NCI-H2196 (cell line): Measurements from ENCODE around the gene FPR3.
"Not testable (repeated sequence)": the region's sequence is repeated elsewhere in the genome, so short reads cannot be mapped to it uniquely, and the experiment has no call there.

Experiments used
- DNase-seq: peaks from one replicate; lab custom pipeline; 2025; ENCODE audit not compliant: unreplicated experiment; lab: John Stamatoyannopoulos, UW

Gene FPR3, protein sequence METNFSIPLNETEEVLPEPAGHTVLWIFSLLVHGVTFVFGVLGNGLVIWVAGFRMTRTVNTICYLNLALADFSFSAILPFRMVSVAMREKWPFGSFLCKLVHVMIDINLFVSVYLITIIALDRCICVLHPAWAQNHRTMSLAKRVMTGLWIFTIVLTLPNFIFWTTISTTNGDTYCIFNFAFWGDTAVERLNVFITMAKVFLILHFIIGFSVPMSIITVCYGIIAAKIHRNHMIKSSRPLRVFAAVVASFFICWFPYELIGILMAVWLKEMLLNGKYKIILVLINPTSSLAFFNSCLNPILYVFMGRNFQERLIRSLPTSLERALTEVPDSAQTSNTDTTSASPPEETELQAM

DNA sequence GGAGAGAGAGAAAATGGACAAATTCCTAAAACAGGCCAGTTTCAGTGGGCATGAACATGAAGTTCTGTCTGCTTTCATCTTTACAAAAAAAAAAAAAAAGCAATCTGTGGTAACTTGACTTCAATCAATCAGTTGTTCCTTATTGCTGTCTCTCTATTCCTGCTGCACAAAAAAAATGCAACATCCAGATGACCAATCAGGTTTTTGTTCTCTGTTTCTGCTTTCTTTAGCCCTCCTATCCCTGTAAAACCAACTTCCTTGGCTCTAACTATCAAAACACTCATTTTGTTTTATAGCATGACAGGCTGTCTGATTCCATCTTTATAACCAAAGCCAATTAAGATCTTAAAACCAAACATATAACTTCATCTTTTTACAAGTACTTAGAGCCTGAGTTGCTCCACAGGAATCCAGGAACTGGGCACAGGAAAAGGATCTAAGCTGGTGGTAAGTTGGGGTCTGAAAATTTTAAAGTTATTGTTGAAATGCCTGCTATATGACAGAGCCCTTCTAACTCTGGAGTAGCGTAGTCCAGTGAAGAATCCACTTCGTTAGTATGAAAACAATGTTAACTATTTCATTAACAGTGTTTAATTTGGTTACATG, at the start of gene FPR3:
Gene FPR3, plus strand, starts transcription at position 273 of the 606 bp plus-strand sequence. CDS start 28,592 bp downstream, outside the sequence.
- DNase-seq: no peak

DNA sequence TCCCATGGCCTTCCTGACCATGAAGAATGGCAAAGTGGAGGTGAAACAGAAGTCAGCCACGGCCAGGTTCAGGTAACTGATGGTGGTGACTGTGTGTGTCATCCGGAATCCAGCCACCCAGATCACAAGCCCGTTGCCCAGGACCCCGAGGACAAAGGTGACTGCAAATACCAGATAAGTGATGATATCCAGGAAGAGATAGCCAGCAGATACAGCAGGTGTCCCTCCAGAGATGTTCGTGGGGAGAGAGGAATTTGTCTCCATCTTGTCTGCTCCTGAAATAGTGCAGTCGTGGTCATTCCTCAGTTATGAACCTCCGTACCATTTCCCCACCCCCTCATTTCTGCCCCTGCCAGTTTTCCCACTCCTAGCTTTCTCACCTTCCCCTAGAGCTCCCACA, 48.2 kb upstream of the FPR3 start:
- no peak for DNase-seq

DNA sequence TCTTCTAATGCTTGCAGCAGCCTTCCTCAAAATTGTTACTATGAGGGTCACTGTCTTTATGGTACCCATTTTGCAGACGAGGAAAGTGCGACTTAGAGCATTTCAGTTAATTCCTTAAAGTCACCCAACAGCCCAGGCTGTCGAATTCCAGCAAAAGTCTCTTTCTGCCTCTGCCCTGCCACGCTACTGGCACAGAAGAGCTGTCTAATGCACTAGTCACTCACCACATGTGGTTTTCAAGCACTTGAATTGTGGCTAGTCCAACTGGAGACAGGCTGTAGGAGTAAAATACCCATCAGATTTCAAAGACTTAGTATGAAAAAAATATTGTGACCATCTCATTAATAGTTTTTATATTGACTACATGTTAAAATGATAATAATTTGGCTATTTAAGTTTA, 45.0 kb upstream of the FPR3 start:
- DNase-seq: no peak

DNA sequence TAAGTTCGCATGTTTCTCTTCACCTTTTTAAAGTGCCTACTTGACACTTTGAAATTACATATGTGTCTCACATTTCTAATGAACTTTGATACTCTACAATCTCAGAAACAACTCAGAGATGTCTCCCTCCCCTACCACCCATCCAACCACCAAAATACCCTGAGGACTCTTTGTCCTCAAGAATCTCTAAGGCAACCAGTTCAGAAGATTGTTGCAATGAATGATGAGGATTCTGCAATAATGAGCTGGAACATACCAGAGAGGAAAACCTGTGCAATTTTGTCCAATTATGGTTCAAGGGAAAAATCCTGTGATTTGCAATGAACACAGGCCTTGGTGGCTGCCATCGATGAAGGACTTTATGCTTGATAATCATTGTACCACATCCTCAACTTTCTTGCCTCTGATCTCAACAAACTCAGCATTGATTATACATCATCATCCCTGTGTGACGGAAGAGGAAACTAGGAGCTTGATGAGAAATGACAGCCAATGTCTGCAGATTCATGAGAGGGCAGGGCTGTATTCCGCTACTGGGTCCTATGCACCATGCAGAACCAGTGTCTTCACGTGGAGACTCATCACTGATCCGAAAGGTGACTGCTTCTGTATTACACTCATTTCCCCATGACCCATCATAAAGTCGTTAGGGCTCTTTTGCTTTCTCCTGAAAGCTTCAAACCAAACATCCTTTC, 44.4 kb upstream of the FPR3 start:
- no peak for DNase-seq

DNA sequence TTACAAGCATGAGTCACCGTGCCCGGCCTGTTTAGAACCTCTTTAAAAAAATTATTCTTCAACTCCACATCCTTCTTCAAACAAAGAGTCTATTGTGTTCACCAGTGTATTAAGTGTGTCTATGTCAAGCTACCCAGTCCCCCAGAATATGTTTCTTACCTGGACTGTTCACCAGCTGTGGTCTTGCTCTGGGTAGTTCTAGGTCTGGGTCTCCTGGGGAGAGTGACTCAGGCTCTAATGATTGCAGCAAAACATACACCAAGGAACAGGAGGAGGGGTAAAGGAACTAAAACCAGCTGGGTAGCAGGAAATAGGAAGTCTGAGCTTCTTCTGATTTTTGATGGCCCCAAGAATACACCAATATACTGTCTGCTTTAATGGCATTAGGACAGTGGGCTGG, 43.3 kb upstream of the FPR3 start, which contains the start of gene FPR1:
Gene FPR1, minus strand, starts transcription at position 224 of the 400 bp plus-strand sequence. CDS start 4,884 bp downstream, outside the sequence.
- no peak for DNase-seq

DNA sequence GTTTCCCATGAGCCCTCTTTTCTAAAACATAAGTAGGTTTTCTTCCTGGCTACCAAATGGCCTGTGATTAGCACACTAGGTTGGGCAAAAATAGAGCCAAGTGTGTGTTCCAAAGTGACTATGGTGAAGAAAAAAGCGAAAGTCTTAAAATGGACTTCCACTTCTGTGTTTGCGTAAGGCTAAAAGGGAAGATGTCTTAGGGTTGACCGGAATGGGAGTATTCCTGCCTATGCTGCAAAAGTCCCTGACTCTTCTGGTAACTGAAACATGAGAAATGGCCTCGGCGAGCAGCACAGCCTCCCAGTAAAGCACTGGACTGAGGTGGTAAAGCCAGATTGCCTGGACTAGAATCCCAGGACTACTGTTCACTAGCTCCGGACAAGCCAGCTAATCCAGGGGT, 40.8 kb upstream of the FPR3 start:
- no peak for DNase-seq

DNA sequence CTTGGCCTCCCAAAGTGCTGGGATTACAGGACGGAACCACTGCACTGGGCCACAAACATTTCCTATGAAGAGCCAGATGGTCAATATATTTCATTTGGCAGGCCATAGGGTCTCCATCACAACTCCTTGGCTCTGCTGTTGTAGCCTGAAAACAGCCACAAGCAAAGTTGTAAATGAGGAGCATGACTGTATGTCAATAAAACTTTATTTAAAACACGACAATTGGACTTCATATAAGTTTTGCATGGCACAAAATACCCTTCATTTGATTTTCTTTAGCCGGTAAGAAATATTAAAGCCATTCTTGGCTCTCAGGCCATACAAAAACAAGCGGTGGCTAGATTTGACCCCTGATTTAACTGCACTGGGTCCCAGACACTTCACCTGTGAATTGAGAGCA, 40.2 kb upstream of the FPR3 start:
- DNase-seq: no peak

DNA sequence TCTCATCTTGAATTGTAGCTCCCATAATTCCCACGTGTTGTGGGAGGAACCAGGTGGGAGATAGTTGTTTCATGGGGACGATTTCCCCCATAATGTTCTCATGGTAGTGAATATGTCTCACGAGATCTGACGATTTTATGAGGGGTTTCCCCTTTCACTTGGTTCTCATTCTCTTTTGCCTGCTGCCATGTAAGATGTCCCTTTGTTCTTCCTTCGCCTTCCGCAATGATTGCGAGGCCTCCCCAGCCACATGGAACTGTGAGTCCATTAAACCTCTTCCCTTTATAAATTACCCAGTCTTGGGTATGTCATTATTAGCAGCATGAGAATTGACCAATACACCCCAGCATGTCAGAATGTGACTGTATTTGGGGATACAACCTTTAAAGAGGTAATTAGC, 39.4 kb upstream of the FPR3 start:
- DNase-seq: no peak

DNA sequence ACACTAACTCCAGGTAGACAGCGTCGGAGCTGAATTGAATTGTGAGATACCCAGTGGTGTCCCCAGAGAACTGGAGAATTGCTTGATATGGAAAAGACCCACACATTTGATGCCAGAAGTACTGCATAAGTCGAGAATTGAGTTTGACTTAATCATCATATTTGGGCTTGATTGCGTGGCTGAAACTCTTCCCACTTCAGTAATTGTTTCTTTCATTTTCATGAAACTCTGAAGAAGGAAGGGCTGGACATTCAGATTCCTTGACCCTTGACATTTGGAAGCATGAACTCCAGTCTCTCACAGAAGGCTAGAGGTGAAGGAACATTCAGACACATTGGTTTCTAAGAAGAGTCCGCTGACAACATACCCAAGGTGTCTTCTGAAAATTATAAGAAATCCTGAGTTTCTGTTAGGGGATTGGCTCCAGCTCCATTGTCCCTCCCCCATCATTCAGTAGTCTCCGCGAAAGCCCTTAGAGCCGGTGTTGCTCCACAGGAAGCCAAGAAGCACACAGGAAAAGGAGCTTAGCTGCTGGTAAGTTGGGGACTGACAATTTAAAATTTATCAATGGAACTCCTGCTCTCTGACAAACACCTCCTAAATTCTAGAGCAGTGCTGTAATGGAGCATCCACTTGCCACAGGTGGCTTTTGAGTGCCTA, 34.1 kb upstream of the FPR3 start, which contains the start of gene FPR2:
Gene FPR2, plus strand, starts transcription at position 484 of the 660 bp plus-strand sequence. CDS start 7,479 bp downstream, outside the sequence.
- no peak for DNase-seq

DNA sequence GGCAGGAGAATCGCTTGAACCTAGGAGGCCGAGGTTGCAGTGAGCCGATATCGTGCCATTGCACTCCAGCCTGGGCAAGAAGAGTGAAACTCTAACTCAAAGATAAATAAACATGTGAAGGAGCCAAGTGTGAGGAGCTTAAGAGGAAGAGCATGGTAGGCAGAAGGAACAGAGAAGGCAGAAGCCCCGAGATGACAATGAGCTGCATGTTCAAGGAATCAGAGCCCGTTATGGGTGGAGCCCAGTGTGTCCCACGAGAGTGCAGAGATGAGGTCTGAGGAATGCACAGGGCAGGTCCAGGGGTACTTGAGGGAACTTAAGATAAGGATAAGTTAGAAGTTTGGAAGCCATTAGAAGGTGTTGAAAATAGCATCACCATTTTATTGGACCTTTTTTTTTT, 33.3 kb upstream of the FPR3 start:
- no peak for DNase-seq

DNA sequence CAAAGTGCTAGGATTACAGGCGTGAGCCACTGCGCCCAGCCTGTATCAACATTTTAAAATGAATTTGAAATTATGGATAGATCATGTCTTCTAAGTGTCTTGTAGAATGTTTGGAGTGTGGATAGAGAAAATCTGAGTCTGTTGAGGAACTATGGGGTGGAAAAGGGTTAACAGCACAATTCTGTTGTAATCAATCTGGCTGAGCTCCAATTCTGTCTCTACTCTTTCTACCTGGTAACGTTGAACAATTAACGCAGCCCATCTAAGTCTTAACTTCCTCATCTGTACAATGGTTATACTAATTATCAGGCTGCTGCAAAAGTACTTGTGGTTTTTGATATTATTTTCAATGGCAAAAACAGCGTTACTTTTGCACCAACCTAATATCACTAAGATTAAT, 29.9 kb upstream of the FPR3 start:
- no peak for DNase-seq

DNA sequence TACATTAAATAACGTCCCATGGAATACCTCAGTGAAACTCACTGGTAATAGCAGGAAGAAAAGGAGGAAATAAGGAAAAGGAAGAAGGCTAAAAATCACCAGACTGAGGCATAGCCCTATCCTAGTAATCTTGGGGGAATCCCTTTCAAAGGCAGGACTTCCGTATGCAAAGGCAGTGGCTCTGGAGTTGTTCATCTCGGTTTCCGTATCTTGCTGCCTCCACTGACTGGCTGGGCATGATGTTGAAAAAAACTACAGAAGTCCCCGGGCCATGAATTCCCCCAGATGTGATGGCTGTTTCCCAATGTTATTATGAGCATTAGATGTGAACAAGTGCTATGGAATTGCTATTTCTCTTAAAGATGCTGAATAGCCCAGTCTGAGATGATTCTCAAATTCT, 28.5 kb upstream of the FPR3 start:
- DNase-seq: no peak

DNA sequence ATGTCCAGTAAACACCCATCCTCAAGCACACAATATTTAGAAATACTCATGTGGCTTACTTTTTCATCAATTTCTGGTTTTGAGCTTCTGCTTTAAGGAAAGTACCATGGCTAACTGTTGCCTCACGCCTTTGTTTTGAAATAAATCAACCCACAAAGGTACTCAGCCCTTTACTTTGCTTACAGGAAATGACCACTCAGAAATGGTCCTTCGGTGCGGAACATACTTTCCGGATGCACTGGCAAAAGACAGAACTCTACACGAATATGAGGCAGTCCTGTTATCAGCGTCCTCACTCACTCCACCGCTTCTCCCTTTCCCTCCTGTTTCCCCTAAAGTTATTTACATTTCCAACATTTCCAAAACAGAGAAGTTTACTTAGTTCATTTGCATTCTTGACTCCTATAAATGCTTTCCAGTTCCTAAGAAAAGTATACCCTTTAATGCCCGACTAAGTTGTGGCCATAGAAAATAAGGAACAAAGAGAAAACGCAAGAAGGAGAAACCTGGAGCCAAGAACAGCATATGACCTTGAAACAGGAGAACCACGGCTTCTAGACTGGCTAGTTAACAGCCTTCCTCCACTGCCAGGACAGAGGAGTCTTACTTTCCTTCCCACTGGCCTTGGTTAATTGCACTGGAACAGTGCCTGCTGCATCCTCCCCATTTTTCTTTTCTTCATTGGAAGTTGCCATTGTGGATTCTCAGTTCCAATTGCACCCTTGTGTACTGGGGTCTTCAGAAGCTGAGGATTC, 23.4 kb upstream of the FPR3 start:
- no peak for DNase-seq

DNA sequence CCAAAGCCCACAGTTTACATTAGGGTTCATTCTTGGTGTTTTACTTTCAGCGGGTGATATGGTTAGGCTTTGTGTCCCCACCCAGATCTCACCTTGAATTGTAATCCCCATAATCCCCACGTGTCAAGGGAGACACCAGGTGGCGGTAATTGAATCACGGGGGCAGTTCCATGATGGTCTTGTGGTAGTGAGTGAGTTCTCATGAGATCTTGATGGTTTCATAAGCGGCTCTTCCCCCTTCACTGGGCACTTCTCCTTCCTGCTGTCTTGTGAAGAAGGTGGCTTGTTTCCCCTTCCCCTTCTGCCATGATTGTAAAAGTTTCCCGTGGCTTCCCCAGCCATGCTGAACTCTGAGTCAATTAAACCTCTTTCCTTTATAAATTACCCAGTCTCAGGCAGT, 22.0 kb upstream of the FPR3 start:
- DNase-seq: no peak

DNA sequence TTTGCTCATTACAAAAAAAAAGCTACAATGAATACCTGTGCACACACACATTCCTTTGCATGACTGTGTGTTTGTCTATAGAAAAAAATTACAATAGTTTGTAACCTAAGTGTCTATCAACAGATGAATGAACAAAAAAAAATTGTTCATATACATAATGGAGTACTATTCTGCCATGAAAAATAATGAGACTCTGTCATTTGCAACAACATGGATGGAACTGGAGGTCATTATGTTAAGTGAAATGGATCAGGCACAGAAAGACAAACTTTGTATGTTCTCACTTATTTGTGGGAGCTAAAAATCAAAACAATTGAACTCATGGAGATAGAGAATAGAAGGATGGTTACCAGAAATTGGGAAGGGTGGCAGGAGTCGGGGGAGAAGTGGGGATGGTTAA, 18.4 kb upstream of the FPR3 start:
- not testable (repeated sequence) for DNase-seq

DNA sequence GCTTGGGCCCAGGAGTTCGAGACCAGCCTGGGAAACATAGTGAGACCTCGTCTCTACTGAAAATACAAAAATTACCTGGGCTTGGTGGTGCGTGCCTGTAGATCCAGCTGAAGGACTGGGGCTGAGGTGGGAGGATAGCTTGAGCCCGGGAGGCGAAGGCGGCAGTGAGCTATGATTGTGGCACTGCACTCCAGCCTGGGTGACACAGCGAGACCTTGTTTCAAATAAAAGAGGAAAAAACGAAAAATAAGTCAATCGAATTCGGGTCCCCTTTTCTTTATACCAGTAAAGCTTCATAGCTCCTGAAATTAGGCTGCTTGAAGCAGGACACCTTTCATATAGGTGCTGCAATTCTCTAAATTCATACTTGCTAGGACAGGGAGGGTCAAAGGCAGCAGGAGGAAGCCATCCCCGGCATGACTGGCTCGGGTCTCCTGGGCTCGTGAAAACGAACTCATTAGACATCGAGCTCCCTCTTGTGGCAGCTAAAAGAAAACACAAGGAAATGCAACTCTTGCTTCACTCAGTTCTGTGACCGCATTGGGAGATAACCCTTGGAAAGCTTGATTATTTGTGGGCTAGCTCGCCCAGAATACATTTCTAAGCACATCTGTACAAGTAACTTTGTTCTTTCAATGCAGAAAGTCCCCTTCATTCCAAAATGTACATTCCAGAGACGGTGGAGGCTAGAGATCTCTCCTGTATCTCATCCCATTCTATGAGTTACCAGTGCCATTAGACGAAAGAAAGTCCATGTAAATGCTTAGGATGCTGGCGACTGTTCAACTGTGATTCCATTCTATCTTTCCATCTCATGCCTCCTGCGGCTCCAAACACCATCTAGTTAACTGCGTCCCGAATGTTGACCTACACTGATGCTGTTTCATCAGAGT, 17.1 kb upstream of the FPR3 start:
- DNase-seq: peak; percentile 75

DNA sequence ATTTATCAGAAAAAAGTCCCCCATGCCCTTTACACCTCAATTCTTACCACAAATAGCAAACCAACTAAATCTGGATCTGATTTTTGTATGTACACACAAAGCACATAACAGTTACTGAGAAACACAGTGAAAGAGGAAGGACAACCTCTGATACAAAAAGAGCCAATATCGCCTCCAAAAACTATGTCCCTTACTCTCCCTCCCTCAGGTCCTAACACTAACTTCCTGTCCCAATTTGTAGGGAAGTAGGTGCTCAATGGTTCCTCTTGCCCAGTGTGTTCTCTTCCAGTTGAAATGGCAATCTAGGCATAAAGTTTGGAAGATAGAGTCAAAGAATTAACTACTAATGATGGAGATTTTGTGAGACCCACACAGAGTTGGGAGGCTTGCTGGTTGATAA, 15.8 kb upstream of the FPR3 start:
- no peak for DNase-seq

DNA sequence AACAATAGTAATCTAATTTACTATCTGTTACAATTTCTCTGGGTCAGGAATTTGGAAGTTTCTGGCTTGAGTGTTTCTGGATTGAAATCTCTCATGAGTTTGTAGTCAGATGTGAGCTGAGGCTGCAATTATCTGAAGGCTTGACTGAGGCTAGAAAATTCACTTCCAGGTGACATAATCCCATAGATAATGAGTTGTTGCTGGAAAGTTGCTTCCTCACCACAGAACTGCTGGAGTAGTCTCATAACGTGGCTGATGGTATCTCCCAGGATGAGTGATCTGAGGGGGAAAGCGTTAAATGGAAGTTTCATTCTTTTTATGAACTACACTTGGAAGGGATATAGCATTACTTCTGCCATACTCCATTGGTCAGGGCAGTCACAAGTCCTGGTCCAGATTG, 15.3 kb upstream of the FPR3 start:
- no peak for DNase-seq

DNA sequence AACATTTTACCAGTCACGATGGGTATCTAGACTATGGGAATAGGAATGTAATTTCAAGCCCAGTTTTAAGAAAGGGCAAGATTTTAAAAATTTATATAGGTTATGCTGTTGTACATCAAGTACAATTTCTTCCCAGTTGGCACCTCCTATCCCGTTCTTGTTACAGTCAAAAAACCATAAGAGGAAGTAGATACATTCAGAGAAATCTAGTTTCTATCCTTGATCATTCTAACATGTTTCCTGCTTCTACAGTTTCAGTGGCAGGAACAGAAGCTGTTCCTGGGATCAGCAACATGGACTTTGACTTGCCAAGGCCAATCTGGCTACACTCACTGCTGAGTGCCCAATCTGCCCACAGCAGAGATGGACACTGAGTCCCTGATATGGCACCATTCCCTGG, 14.7 kb upstream of the FPR3 start:
- no peak for DNase-seq

DNA sequence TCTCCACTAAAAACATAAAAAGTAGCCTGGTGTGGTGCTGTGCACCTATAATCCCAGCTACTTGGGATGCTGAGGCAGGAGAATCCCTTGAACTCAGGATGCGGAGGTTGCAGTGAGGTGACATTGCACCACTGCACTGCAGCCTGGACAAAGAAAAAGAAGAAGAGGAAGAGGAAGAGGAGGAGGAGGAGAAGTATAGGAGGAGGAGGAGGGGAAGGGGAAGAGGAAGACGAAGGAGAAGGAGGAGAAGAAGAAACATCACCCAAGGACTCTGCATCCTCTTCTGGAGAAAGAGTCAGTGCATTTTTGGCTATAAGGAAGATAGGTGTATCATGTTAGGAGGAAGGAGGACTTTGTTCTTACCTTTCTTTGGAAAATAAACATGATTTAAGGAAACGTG, 13.0 kb upstream of the FPR3 start:
- DNase-seq: no peak
